Stimulated activated CD4-positive, alpha-beta T cell treated with anti-CD3 and anti-CD28 coated beads, TNF-alpha, amount 100 ng/mL, for 1 hour (primary cell): ENCODE measurements around the gene PROCR.
"Not testable (repeated sequence)": the region's sequence is repeated elsewhere in the genome, so short reads cannot be mapped to it uniquely, and the experiment has no call there.

Experiments
- DNase-seq, 3 donors: peaks; one replicate each; pipeline ENCODE4 v3.0.0-alpha.2; 2020; ENCODE audit warnings: low read depth in 3 of 3, low spot score in 1 of 3

Gene PROCR

DNA sequence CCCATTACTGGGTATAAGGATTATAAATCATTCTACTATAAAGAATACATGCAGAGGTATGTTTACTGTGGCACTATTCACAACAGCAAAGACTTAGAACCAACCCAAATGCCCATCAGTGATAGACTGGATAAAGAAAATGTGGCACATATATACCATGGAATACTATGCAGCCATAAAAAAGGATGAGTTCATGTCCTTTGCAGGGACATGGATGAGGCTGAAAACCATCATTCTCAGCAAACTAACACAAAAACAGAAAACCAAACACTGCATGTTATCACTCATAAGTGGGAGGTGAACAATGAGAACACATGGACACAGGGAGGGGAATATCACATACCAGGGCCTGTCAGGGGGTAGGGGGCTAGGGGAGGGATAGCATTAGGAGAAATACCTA, 7.3 kb upstream of the PROCR start:
- DNase-seq: not testable (repeated sequence)

DNA sequence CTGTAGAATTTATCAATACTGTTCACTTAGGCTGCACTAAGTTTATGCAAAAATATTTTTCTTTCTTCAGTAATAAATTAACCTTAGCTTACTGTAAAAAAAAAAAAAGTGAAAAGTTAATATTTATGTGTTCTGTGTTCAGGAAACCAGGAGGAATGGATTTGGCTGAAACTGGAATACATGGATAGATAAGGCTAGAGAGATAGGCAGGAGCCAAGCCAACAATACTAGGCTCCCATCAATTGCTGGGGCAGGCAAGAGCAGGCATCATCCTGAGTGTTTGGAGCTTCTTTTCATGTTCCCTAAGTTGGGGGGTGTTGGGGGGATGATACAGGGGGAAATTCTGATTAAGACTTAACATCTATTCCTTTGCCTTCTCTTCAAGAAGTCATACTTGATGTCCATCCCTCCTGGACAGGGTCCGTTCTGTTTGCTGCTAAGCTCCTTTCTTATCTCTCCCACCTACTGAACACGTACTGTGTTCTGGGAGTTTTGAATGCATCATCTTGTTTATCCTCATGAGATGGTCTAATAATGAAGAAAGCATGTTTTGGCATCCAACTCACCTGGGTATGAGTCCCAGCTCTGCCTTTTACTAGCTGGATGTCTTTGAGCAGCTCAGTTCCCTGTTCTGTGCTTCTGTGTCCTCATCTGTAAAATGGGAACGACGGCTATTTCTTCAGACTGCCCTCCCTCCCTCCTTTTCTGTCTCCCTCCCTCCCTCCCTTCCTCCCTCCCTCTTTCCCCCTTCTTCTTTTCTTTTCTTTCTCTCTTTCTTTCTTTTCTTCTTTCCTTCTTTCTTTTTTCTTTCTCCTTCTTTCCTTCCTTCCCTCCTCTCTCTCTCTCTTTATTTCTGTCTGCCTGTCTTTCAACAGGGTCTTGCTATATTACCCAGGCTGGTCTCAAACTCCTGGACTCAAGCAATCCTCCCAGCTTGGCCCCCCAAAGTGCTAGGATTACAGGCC, 6.4 kb upstream of the PROCR start:
- DNase-seq: no peak

DNA sequence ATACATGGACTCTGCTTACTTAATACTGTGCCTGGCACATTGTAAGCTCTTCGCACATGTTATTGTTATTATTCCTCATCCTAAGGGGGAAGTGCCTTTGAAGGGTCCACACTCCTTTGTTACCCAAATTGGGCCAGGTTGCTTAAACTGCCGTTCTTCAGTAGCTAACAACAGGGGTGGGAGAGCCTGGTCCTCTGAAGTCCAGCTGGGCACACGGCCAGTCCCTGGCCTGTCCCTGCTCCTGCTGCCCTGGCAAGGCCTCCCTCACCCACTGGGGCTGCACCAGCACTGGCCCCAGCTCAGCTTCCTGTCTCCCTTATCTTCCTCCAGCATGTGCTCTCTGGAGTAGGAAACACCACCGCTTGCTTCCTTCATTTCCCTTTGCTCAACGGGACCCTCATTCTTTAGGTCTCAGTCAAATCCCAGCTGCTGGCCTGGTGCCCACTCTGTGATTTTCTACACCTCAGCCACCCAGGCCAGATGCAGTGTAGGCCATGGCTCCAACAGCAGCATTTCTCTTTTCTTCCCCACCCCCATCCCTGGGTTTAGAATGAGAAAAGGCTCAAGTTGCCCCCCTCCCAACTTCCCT, 5.5 kb upstream of the PROCR start:
- no peak for DNase-seq

DNA sequence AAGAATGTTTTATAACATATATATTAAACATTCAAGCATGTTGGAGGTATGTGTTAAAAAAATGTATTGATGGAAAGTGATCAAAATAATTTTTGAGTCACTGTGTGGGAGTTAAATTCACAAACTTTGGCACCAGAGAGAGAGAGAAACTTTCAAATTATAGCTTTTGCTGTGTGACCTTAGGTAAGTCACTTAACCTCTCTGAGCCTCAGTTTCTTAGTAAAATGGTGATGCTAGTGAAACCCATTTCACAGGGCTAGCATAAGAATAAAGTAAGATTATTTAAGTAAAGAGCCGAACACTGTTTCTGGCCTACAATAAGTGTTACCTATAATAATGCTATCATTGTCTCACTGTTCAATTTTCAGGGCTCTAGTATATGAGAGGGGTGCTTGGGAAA, 4.1 kb upstream of the PROCR start:
- DNase-seq: no peak

DNA sequence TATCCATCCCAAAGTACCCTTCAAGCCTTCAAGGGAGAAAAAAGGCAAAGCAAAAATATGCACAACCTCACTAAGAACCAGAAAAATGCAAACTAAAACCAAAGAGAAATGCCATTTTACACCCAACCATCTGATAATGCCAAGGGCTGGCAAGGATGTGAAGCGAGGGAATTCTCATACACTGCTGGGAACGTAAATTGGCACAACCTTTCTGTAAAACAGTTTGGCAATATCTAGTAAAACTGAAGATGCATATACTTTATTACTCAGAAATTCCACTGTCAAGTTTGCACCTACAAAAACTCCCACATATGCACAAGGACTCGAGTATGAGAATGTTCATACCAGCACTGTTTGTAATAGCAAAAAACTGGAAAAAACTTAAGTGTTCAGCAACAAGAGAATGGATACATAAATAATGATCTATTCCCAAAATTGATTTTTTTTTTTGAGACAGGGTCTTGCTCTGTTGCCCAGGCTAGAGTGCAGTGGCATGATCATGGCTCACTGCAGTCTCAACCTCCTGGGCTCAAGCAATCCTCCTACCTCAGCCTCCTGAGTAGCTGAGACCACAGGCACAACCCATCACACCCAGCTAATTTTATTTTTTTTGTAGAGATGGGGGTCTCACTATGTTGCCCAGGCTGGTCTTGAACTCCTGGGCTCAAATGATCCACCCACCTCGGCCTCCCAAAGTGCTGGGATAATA, 3.0 kb upstream of the PROCR start:
- not testable (repeated sequence) for DNase-seq

- no peak for DNase-seq
These were observed 477 bp upstream of the PROCR start for GRCh38 chr20:35171438-35171752.

GRCh38 chr20:35172434-35172806, 548 bp downstream of the PROCR start:
- no peak for DNase-seq

GRCh38 chr20:35173576-35174192, 1.8 kb downstream of the PROCR start:
- DNase-seq: no peak

DNA sequence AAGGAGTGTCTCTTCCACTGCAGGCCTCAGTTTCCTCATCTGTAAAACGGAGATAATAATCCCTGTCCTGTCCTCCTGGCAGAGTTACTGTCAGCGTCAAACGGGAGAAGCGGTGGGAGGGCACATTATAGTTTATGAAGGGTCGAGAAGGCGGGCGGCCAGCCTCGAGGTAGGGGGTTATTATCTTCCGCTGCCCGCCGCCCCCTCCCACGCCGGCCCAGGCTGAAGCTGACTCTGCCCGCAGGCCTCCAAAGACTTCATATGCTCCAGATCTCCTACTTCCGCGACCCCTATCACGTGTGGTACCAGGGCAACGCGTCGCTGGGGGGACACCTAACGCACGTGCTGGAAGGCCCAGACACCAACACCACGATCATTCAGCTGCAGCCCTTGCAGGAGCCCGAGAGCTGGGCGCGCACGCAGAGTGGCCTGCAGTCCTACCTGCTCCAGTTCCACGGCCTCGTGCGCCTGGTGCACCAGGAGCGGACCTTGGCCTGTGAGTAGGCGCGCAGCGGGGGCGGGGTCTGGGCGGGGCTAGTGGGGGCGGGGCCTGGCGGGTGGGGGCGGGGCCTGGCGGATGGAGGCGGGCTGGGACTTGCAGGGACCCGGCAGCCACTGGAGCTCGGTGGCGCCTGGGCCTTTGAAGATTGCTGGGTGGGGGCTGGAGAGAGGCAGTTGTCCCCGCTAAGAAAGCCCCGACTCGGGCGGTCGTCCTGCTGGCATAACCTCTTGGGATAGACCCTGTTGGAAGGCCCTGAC, 2.8 kb downstream of the PROCR start:
- no peak for DNase-seq

GRCh38 chr20:35176132-35176531, 4.3 kb downstream of the PROCR start:
- no peak for DNase-seq

DNA sequence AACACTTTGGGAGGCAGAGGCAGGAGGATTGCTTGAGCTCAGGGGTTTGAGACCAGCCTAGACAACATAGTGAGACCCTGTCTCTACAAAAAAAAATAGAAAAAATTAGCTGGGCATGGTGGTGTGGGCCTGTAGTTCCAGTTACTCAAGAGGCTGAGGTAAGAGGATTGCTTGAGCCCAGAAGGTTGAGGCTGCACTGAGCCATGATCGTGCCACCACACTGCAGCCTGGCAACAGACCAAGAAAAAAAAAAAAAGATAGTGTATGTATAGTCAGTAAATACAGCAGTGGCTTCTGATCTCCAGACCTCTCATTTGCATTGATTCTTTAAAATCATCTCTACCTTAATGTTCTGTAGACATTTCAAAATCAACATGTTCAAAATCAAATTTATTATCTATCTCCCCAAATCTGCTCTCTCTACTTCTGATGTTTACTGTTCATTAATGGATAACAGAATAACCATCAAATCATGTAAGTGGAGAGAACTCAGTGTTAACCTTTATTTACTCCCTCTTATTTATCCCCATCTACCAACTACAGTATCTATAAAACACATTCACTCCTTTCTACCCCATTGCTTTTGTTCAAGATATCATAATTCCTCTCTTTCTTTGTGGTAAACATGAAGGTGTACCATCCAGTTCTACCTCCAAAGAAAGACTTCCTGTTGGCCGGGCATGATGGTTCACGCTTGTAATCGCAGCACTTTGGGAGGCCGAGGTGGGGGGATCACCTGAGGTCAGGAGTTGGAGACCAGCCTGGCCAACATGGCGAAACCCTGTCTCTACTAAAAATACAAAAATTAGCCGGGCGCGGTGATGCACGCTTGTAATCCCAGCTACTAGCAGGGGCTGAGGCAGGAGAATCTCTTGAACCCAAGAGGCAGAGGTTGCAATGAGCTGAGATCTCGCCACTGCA, 7.7 kb downstream of the PROCR start:
- DNase-seq: no peak

DNA sequence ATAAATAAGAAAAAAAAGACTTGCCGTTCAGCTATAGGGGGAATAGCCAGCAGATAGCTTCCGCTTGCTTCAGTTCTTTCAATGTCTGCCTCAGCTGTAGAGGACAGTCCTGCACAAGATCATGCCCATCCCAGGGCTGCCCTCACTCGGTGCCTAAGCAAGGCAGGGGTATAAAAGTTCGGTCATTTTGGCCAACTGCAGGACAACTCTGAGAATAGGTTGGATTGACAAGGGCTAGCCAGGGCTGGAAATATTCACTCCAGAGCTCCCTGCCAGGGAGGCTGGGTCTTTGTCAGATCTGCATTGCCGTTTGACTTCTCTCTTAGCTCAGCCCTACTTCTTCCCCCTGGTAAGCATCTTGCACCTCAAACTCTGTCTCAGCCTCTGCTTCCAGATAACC, 8.4 kb downstream of the PROCR start:
- no peak for DNase-seq

DNA sequence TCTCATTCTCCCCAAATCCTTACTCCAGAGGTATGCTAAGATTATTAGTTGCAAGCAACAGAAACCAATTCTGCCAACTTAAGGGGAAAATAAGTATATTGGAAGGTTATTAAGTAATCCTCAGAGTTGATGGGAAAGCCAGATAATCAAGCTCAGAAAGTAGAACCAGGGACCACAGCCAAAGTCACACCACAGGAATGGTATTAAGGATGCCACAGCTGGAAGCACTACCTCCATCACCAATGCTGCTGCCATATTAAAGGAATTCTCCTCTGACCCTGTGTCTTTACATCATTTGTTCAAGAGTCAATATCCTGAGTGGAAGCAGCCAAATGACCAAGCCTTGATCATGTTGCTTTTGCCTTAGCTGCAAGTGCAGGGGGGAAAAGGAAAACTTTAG, 9.9 kb downstream of the PROCR start:
- no peak for DNase-seq

- DNase-seq: not testable (repeated sequence)
These were observed 14.9 kb downstream of the PROCR start for GRCh38 chr20:35186691-35187289.

DNA sequence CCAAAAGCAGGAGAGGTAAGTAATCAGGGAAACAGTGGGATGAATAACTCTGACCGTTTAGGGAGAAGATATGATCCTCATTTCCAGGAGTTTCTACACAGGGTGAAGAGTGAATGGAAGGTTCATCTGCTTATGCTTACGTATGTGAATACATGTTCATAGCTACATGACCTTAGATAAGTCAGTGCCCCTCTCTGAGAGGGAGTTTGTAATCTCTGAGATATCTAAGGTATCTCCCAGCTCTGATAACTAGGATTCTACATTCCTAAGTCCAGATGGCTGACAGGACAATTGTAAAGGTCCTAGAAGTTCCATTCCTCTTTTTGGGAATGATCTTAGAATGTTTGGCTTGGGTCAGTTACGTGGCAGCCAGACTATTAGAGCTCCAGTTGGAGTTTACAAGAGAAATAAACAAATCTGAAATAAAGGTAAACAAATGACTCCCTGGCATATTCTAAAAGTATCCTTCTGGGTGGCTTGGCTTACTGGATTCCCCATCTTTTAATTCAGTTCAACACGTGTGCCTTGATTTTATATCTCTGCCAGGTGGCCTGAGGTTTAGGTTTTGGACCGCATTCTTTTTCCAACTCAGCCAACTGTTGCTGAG, 15.8 kb downstream of the PROCR start:
- no peak for DNase-seq

- not testable (repeated sequence) for DNase-seq
These were observed 17.4 kb downstream of the PROCR start for GRCh38 chr20:35189223-35189622.

DNA sequence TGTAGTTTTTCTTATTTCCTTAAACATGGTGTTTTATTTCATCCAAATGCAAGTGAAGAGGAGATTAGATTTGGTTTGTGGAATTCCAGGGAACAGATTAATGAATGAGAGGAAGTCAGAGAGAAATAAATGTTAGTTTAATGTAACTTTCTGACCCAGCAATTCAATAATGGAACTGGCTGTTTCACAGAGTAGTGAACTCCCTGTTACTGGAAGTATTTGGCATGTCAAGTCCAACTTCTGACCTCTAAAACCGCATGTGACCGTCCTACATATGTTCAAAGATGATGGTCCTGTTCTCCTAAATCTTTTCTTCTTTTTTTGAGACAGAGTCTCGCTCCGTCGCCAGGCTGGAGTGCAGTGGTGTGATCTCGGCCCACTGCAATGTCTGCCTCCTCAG, 18.7 kb downstream of the PROCR start:
- DNase-seq: no peak

GRCh38 chr20:35191419-35192117, 19.7 kb downstream of the PROCR start:
- no peak for DNase-seq
